ENCODE measurements around the gene SPATA3. TPM values are rescaled to one million over a fixed set of nuclear protein-coding genes. Genes with fewer than 3 reads are reported as not detected.
A peak's percentile ranks its signal among the peaks of the same experiment; 100 is the strongest.

SPATA3 gene
- total and polyA plus RNA-seq, 2 of the 8 experiments (the other 6 are each of a cell fraction or from before 2014, with no cell fraction given), result not detected

GRCh38 chr2:230974096-230974913 lies 21.6 kb upstream of the SPATA3 start:
- Histone ChIP-seq H3K23me2 (ENCODE audit: low read depth, low read length) (no peaks in the 10 kb centered on the region), H3K27me3 (replicated peaks in 1 of 4; ENCODE audit: control insufficient read depth in 3 of 4, extremely low read depth in 1 of 4, insufficient read depth in 3 of 4, low read length in 3 of 4) (no peaks in the 10 kb centered on the region), H3K36me3 (ENCODE audit: control insufficient read depth in 2 of 4, insufficient read depth in 4 of 4, low read length in 3 of 4) (no peaks in the 10 kb centered on the region), H3K4me2 (ENCODE audit: insufficient read depth in 1 of 2, low read depth in 2 of 2, low read length in 2 of 2) (no peak overlapping the region), H4K20me1 (replicated peaks in 1 of 2; ENCODE audit: control insufficient read depth in 1 of 2, insufficient read depth in 2 of 2, low read length in 2 of 2) (no peaks in the 10 kb centered on the region), H2AK5ac (ENCODE audit: low read depth, low read length) (no peak overlapping the region), H4K5ac (ENCODE audit: insufficient read length, low read depth, low read length) (no peak overlapping the region), H3K4me3 (ENCODE audit: extremely low read depth in 1 of 4, insufficient read depth in 2 of 4, low read depth in 3 of 4, low read length in 4 of 4) (no peak overlapping the region), H3K9me3 (ENCODE audit: insufficient read depth in 2 of 2, low read depth in 1 of 2, low read length in 1 of 2) (peaks cover 0 to 5% of the 10 kb centered on the region in 2 experiments; a peak in 2 of 4 replicates), H3K4ac (replicated peaks; ENCODE audit: insufficient read length, low read depth, low read length) (no peak overlapping the region), H3K9ac (replicated peaks in 1 of 4; ENCODE audit: extremely low read depth in 1 of 4, low read depth in 3 of 4, low read length in 3 of 4) (no peak overlapping the region), H4K8ac (ENCODE audit: extremely low read depth, insufficient read depth, low read length) (no peak overlapping the region), H2BK5ac (ENCODE audit: low read depth, low read length) (no peak overlapping the region), H3K14ac (ENCODE audit: insufficient read length) (no peak overlapping the region), H3K18ac (ENCODE audit: extremely low read depth, low read length) (no peak overlapping the region), H3K4me1 (replicated peaks in 1 of 4; ENCODE audit: control insufficient read depth in 3 of 4, insufficient read depth in 4 of 4, low read length in 3 of 4) (peaks cover 0 to 2% (median 0%) of the 10 kb centered on the region in 4 experiments; a peak in 1 of 7 replicates), H2BK120ac (replicated peaks; ENCODE audit: low read depth, low read length) (no peak overlapping the region), H2BK20ac (ENCODE audit: low read length) (no peak overlapping the region), H3K79me2 (ENCODE audit: control insufficient read depth in 1 of 2, insufficient read depth in 2 of 2, low read length in 2 of 2) (no peaks in the 10 kb centered on the region), H3K56ac (replicated peaks; ENCODE audit: insufficient read length, low read depth, low read length) (no peak overlapping the region), H3K27ac (ENCODE audit: low read depth, low read length) (no peak overlapping the region), H3K79me1 (ENCODE audit: low read depth, low read length) (no peaks in the 10 kb centered on the region), H2BK15ac (ENCODE audit: low read length) (no peak overlapping the region), H3K23ac (ENCODE audit: insufficient read length) (no peak overlapping the region), H2BK12ac (ENCODE audit: low read depth, low read length) (0 out of 2 replicates have a peak overlapping the region, but pooled peaks have one; percentile 29), H4K91ac (replicated peaks; ENCODE audit: insufficient read length, low read length) (no peak overlapping the region), H2AFZ (ENCODE audit: low read length) (no peak overlapping the region)
- FAIRE-seq, result no peak
- WGBS, 2 experiments (ENCODE audit: extremely low coverage in 1 of 2, insufficient coverage in 1 of 2, insufficient read length in 1 of 2, insufficient replicate concordance in 2 of 2, low coverage in 1 of 2, low lambda C conversion rate in 2 of 2, missing lambda C conversion rate in 1 of 2), result 83% methylated on average over 17 of the region's 17 CpGs; no CpG with 5 or more reads in 1 of the 2 experiments
- CTCF ChIA-PET (ENCODE audit: partially characterized antibody), result interaction anchor here (0.7 to 1.2 kb wide), 4 partner anchors 13 to 150 kb away, joined by 3 to 5 read pairs (median 4); no protein-coding TSS in a partner anchor
- no peak for TF ChIP-seq RBBP5 (IDR thresholded peaks at IDR 0.05; ENCODE audit: borderline replicate concordance, low read depth, low read length)
- TF ChIP-seq RNF2 (IDR thresholded peaks at IDR 0.05; ENCODE audit: borderline replicate concordance, low read depth, low read length, missing control alignments, poor library complexity, severe bottlenecking), result no peak
- POLR2A ChIA-PET (ENCODE audit: partially characterized antibody), result interaction anchor here (1.2 kb wide), 1 partner anchor 21 kb away, joined by 4 read pairs; no protein-coding TSS in a partner anchor
- DNase-seq (ENCODE audit: low read depth in 1 of 2, low spot score in 2 of 2), result no peak
